ENCODE measurements around the gene STOM. TPM values are rescaled to one million over a fixed set of nuclear protein-coding genes. Genes with fewer than 3 reads are reported as not detected.

STOM gene
- total RNA-seq, 4 donors from 2014 or later: 60.0 to 89.5 (median 76.3) TPM

DNA sequence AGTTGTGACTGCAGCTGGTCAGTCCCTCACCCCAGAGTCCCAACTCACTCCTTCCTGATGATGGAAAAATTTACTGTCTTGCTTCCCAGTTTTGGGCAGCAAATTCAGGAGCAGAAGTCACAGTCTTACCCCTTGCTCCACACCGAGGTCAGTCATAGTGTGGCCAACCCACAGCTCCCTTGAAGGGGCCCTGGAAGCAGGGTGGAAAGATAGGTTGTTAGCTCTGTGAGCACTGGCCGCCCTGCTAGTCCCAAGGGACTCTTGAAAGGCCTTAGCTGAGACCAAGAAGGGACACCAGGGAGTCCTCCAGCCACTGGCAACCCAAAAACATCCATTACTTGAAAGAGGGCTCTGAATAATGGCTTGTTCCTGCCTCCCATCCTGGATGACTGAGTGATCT lies 62.1 kb downstream of the STOM start:
- peak overlapping the region in 3 of 4 donors; percentile 22 to 92 (median 37) for H3K27ac ChIP-seq
- peaks cover 12 to 16% of the 10 kb centered on the region in 2 donors for H3K4me1 ChIP-seq

GRCh38 chr9:121305269-121305994 lies 64.6 kb downstream of the STOM start:
- no peaks in the 10 kb centered on the region for H3K27me3 ChIP-seq
- in situ Hi-C loops (cut with MboI; ENCODE audit: low sequenced_read_pairs in 4 of 4): loop anchor here in 1 of 4 donors (25.0 kb wide), 1 partner anchor 93 kb away; the partner anchor contains the start of gene RAB14
- peaks cover 16 to 18% of the 10 kb centered on the region in 2 donors for H3K4me1 ChIP-seq
- no peaks in the 10 kb centered on the region for H3K9me3 ChIP-seq
- DNase-seq (peak; percentile 64 to 79), ATAC-seq (peak; percentile 43 to 44)
- intact Hi-C loops (cut with DNase I; ENCODE audit: low total_unique reads): no loop called here
- H3K4me3 ChIP-seq: peak overlapping the region in 2 of 4 donors; percentile 56 to 58
- H3K36me3 ChIP-seq: peaks cover 0 to 81% of the 10 kb centered on the region in 2 donors
- peak overlapping the region; percentile 69 to 95 (median 90) for H3K27ac ChIP-seq
- no peak for TF ChIP-seq POLR2A (IDR thresholded peaks at IDR 0.05)
- TF ChIP-seq, protein P1, sequence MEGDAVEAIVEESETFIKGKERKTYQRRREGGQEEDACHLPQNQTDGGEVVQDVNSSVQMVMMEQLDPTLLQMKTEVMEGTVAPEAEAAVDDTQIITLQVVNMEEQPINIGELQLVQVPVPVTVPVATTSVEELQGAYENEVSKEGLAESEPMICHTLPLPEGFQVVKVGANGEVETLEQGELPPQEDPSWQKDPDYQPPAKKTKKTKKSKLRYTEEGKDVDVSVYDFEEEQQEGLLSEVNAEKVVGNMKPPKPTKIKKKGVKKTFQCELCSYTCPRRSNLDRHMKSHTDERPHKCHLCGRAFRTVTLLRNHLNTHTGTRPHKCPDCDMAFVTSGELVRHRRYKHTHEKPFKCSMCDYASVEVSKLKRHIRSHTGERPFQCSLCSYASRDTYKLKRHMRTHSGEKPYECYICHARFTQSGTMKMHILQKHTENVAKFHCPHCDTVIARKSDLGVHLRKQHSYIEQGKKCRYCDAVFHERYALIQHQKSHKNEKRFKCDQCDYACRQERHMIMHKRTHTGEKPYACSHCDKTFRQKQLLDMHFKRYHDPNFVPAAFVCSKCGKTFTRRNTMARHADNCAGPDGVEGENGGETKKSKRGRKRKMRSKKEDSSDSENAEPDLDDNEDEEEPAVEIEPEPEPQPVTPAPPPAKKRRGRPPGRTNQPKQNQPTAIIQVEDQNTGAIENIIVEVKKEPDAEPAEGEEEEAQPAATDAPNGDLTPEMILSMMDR (IDR thresholded peaks at IDR 0.05 in 4 of 5, conservative IDR thresholded peaks at IDR 0.05 in 1 of 5): no peak

More for the DNA sequence above, 62.1 kb downstream of the STOM start:
- Histone ChIP-seq H3K36me3 (peaks cover 0 to 95% of the 10 kb centered on the region in 2 donors), H3K27me3 (no peaks in the 10 kb centered on the region), H3K9me3 (no peaks in the 10 kb centered on the region), H3K4me3 (no peak overlapping the region)
- TF ChIP-seq, protein P1 (IDR thresholded peaks at IDR 0.05 in 4 of 5, conservative IDR thresholded peaks at IDR 0.05 in 1 of 5): no peak
- no peak for TF ChIP-seq POLR2A (IDR thresholded peaks at IDR 0.05)
- intact Hi-C loops (cut with DNase I; ENCODE audit: low total_unique reads) (no loop called here), in situ Hi-C loops (cut with MboI; ENCODE audit: low sequenced_read_pairs in 4 of 4) (loop anchor here in 1 of 4 donors (25.0 kb wide), 1 partner anchor 96 kb away; the partner anchor contains the start of gene RAB14)
- DNase-seq: peak in 1 of 2 donors; percentile 11
- ATAC-seq: no peak

GRCh38 chr9:121304707-121305106 lies 65.3 kb downstream of the STOM start:
- Histone ChIP-seq H3K4me3 (peak overlapping the region in 3 of 4 donors; percentile 56 to 58 (median 56)), H3K4me1 (peaks cover 16 to 23% of the 10 kb centered on the region in 2 donors)

DNA sequence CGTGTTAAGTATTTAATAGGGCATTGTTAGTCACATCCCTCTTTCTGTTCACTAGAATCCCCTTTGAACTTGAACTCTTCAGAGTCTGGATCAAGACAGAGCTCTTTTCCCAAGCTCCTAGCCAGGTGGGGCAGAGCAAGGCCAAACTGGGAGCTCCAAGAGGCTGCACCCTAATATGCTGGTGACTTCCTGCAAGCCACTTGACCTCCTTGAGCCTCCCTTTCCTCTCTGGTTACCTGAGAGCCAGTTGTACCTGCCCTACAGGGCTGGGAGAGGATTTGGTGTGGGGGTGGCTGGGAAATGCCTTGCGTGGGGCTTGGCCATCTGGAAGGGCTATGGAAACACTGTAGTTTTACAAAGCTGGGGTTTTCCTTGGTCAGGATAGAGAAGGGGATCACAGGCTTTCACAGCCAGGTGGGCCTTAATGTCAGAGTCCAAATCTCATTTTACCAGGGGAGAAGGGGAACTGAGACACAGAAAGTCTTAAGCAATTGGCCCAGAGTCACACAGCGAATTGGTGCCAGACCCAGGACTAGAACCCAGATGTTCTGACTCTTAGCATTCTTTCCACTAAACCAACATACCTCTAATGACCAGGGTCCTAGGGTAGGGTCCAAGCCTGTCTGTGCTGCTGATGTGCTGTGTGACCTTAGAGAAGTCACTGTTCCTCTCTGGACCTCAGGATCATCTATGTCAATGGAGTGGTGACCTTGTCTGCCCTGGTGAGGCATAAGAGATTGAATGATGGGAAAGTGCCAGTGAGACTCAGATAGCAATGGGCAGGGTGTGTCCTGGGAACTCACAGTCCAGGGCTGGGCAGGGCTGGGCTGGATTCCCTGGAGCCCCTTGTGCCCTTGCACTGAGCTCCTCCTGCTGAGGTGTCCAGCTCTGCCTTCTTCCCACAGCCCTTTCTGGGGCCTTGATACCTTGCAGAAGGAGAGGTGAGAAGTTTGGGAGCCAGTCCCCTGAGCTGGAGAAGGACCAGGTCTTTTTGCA lies 66.3 kb downstream of the STOM start:
- Histone ChIP-seq H3K27ac (peak overlapping the region; percentile 69 to 95 (median 90)), H3K4me3 (peak overlapping the region; percentile 56 to 58 (median 56)), H3K36me3 (peaks cover 0 to 64% of the 10 kb centered on the region in 2 donors), H3K27me3 (no peaks in the 10 kb centered on the region), H3K9me3 (no peaks in the 10 kb centered on the region), H3K4me1 (peaks cover 16 to 29% of the 10 kb centered on the region in 2 donors)
- TF ChIP-seq, protein P1 (IDR thresholded peaks at IDR 0.05 in 4 of 5, conservative IDR thresholded peaks at IDR 0.05 in 1 of 5): no peak
- TF ChIP-seq POLR2A (IDR thresholded peaks at IDR 0.05): no peak
- DNase-seq (peak in 1 of 2 donors; percentile 61), ATAC-seq (peak; percentile 51 to 68)
- intact Hi-C loops (cut with DNase I; ENCODE audit: low total_unique reads) (no loop called here), in situ Hi-C loops (cut with MboI; ENCODE audit: low sequenced_read_pairs in 4 of 4) (loop anchor here in 1 of 4 donors (25.0 kb wide), 1 partner anchor 91 kb away; the partner anchor contains the start of gene RAB14)

More at GRCh38 chr9:121304707-121305106, 65.3 kb downstream of the STOM start:
- intact Hi-C loops (cut with DNase I; ENCODE audit: low total_unique reads) (no loop called here), in situ Hi-C loops (cut with MboI; ENCODE audit: low sequenced_read_pairs in 4 of 4) (loop anchor here in 1 of 4 donors (25.0 kb wide), 1 partner anchor 92 kb away; the partner anchor contains the start of gene RAB14)
- H3K27ac ChIP-seq: peak overlapping the region; percentile 69 to 95 (median 90)
- ATAC-seq (no peak), DNase-seq (no peak)
- peaks cover 0 to 73% of the 10 kb centered on the region in 2 donors for H3K36me3 ChIP-seq
- TF ChIP-seq, protein P1 (IDR thresholded peaks at IDR 0.05 in 4 of 5, conservative IDR thresholded peaks at IDR 0.05 in 1 of 5): no peak
- TF ChIP-seq POLR2A (IDR thresholded peaks at IDR 0.05): no peak
- no peaks in the 10 kb centered on the region for H3K27me3 ChIP-seq
- no peaks in the 10 kb centered on the region for H3K9me3 ChIP-seq
